RKO (cell line): Measurements from ENCODE around the gene FALEC.
"Not testable (repeated sequence)": the region's sequence is repeated elsewhere in the genome, so short reads cannot be mapped to it uniquely, and the experiment has no call there.

ENCODE experiments used
- DNase-seq: peaks from one replicate; pipeline ENCODE4 v3.0.0-alpha.2; 2016; ENCODE audit warnings: low spot score

The FALEC gene

DNA sequence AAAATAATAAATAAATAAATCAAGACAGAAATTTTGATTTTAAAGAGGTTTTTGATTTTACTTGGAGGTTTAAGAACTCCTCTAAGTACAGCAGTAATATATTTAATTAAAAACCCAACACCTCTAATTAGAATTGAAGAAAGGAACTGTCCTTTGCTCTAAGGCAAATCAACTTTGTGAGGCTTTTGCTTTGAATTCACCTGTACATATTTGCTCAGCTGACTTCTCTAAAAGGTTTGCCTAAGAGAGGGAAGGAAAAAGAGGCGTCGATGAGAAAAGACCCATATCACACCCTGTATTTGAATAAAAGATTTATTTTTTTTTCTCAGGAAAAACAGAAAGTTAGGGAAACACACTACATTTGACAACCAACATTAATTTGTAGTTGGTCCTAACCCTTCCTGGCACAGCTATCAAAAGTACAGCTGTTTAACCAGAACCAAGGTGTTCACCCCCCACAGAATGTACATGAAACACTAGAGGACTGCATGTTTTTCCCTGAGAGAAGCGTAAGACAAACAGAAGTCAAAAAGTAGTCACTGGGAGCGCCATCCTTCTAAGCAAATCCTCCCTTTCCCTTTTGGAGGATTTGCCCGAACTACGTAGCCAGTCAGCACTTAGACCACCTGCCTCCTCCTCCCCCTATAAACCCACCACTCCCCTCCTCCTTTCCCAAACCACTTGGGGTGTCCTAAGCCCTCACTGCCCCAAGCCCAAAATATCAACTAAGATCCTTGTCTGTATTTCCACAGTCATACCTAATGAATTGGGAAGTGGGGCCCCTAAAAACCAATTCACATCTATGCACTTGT, 58.9 kb downstream of the FALEC start:
- peak; percentile 75 for DNase-seq

DNA sequence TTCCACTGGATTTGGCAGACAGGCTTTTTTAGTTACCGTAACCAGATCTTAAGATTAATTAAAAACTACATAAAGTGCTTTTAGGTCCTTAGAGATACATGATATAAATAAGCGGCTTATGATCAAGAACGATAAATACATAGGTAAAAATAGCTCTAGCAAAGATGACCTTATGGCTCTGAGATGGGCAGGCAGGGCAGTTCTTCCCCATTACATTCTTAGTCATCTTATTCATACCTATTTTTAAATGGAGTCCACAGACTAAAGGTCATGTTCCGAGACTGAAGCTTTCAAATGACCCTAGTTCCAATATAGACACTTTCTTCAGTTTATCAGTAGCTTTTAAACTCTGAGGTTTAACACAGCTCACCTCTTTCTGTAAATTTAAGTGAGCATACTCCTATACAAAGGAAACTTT, 59.5 kb downstream of the FALEC start:
- DNase-seq: peak; percentile 72

- DNase-seq: no peak
Measured at GRCh38 chr1:150575518-150576366, 60.2 kb downstream of the FALEC start.

- no peak for DNase-seq
Measured at GRCh38 chr1:150576367-150576711, 60.8 kb downstream of the FALEC start.

DNA sequence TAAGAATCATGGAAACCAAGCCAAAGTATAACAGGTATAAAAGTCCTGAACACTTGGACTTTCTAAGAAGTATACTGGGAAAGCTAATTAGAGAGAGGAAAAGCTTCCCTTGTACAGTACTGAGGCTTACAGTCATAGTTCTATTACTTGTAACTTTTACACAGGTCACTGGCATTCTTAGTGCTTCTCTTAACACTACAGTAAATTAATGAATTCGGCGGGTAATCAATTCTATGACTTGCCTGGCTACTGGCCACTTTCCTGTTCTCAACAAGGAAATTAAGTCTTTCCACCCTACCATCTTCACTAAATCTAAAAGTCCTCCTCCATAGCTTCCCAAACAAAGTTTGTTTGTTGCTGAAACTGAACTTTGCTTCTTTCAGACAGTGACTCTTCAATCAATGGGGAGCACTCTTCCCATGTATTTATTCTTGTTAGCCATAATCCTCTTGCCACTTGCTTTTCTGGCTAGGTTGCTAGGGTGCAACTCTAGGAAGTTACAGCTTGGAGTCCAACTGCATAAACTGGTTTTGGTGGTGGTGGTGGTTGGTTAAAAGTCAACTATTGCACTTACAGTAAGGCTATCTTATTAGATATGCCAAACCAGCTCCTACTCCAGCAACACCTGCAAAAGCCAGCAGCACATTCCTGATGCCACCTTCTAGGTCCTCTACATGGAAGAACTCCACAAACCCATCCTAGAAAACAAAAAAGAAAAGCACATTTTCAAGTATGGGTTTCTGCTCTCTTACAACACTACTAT, 61.4 kb downstream of the FALEC start:
- DNase-seq: peak; percentile 58

- peak; percentile 63 for DNase-seq
Measured at GRCh38 chr1:150577557-150578271, 62.2 kb downstream of the FALEC start.

- DNase-seq: peak; percentile 94
Measured at GRCh38 chr1:150578272-150579109, 62.9 kb downstream of the FALEC start.

GRCh38 chr1:150579110-150579944, 63.8 kb downstream of the FALEC start, which contains the start of gene MCL1:
Gene MCL1, minus strand, starts transcription at chr1:150579610. Its CDS starts 80 bp downstream, at chr1:150579530.
- peak; percentile 97 for DNase-seq

GRCh38 chr1:150579945-150580642, 64.5 kb downstream of the FALEC start:
- DNase-seq: no peak

DNA sequence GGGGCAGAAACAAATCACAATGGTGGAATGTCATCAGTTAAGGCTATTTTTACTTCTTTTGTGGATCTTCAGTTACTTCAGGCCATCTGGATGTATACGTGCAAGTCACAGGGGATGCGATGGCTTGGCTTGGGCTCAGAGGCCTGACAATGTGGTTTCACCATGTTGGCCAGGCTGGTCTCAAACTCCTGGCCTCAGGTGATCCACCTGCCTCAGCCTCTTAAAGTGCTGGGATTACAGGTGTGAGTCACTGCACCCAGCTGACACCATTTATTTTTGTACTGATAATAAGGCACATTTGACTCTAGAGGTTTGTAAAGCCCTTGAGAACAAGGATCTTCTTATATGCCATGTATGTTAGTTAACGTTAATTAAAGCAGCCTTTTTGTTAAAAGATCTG, 65.4 kb downstream of the FALEC start:
- not testable (repeated sequence) for DNase-seq

- not testable (repeated sequence) for DNase-seq
Measured at GRCh38 chr1:150581437-150581836, 65.9 kb downstream of the FALEC start.

GRCh38 chr1:150581962-150582361, 66.4 kb downstream of the FALEC start:
- not testable (repeated sequence) for DNase-seq

- no peak for DNase-seq
Measured at GRCh38 chr1:150582371-150582770, 66.8 kb downstream of the FALEC start.
